ENCODE measurements around the gene KNCN. TPM values are rescaled to one million over a fixed set of nuclear protein-coding genes. Genes with fewer than 3 reads are reported as not detected.

The KNCN gene
- total RNA-seq, 1 donor from 2014 or later = not detected

DNA sequence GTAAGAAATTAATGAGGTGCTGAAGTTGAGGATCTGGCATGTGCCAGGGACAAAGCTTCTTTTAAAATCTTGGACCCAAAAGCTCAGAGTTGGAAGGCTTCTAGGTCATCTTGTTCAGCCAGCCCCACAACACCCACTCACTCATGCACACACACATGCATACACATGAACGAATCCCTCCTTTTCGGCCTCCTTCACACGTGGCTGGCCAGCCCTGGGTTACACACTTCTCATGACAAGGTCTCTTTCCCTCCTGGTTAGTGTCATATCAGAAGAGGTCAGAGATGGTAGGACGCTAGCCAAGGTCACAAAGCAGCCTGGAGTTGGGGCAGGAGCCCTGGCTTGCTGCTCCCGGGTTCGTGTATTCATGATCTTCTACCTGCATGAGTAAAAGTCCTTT, 54.9 kb downstream of the KNCN start:
- no peak overlapping the region for H3K4me3 ChIP-seq (ENCODE audit: low read depth, low read length)
- H3K27me3 ChIP-seq (ENCODE audit: control insufficient read depth, insufficient read depth, low read length) = peaks cover 47% of the 10 kb centered on the region
- TF ChIP-seq, protein P1, sequence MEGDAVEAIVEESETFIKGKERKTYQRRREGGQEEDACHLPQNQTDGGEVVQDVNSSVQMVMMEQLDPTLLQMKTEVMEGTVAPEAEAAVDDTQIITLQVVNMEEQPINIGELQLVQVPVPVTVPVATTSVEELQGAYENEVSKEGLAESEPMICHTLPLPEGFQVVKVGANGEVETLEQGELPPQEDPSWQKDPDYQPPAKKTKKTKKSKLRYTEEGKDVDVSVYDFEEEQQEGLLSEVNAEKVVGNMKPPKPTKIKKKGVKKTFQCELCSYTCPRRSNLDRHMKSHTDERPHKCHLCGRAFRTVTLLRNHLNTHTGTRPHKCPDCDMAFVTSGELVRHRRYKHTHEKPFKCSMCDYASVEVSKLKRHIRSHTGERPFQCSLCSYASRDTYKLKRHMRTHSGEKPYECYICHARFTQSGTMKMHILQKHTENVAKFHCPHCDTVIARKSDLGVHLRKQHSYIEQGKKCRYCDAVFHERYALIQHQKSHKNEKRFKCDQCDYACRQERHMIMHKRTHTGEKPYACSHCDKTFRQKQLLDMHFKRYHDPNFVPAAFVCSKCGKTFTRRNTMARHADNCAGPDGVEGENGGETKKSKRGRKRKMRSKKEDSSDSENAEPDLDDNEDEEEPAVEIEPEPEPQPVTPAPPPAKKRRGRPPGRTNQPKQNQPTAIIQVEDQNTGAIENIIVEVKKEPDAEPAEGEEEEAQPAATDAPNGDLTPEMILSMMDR (IDR thresholded peaks at IDR 0.05; ENCODE audit: insufficient read depth, low read length, poor library complexity, severe bottlenecking) = no peak

DNA sequence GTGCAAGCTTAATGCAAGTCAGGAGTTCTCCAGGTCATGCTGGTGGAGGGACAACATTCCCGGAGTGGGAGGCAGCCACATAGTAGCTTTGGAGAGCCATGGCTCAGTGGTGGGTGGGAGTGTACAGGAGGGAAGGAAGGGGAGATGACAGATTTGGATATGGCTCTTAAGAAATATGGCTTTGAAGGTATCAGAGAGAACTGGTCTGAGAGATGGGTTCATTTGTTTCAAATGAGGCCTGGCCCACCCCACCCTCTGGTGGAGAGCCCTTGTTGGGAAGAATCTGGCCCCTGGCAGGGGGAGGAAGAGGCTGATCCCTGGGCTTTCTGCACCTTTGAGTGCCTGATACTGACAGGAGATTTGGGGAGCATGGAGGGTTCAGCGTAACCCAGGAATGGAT, 55.7 kb downstream of the KNCN start:
- no peak for DNase-seq (ENCODE audit: low read depth)
- H3K36me3 ChIP-seq (ENCODE audit: control insufficient read depth, insufficient read depth, low read length) = no peaks in the 10 kb centered on the region
- no peak overlapping the region for H3K4me3 ChIP-seq (ENCODE audit: low read depth, low read length)
- H3K27me3 ChIP-seq (ENCODE audit: control insufficient read depth, insufficient read depth, low read length) = peaks cover 54% of the 10 kb centered on the region
- TF ChIP-seq, protein P1 (IDR thresholded peaks at IDR 0.05; ENCODE audit: insufficient read depth, low read length, poor library complexity, severe bottlenecking) = no peak

More for the DNA sequence above, 54.9 kb downstream of the KNCN start:
- H3K36me3 ChIP-seq (ENCODE audit: control insufficient read depth, insufficient read depth, low read length) = no peaks in the 10 kb centered on the region
- DNase-seq (ENCODE audit: low read depth) = no peak

Other genes with a start within 250 kb of the KNCN start
- 102 and 132 TPM in 2 replicates for gene LRRC41, start 248.0 kb downstream of the KNCN start, total RNA-seq
- 435 and 575 TPM in 2 replicates for gene UQCRH, start 247.9 kb downstream of the KNCN start, total RNA-seq
- 24.0 and 29.6 TPM in 2 replicates for gene NSUN4, start 210.8 kb downstream of the KNCN start, total RNA-seq
- gene FAAH, start 157.3 kb downstream of the KNCN start, total RNA-seq = 8.5 and 16.6 TPM in 2 replicates
- gene DMBX1, start 61.8 kb downstream of the KNCN start, total RNA-seq = 0.04 TPM in 1 of 2 replicates, not detected in the other
- gene MKNK1, start 52.6 kb upstream of the KNCN start, total RNA-seq = 22.6 and 25.3 TPM in 2 replicates
- gene MOB3C, start 65.2 kb upstream of the KNCN start, total RNA-seq = 3.1 and 9.0 TPM in 2 replicates
- gene ATPAF1, start 116.7 kb upstream of the KNCN start, total RNA-seq = 28.8 and 31.3 TPM in 2 replicates
- gene TEX38, start 120.2 kb upstream of the KNCN start, total RNA-seq = not detected in 2 replicates
- gene EFCAB14, start 167.5 kb upstream of the KNCN start, total RNA-seq = 57.3 and 64.4 TPM in 2 replicates
- not detected in 2 replicates for gene CYP4B1, start 247.4 kb upstream of the KNCN start, total RNA-seq